Stimulated activated naive CD8-positive, alpha-beta T cell treated with anti-CD3 and anti-CD28 coated beads, Interleukin-15, Interleukin-2, amounts not matched to agents 100 ng/mL and 50 ng/mL, for 24 hours (primary cell): ENCODE data around the gene LGR6.

Source experiments
- H3K27ac Mint-ChIP-seq: one replicate; pipeline ENCODE4 v1.8.0; 2021; ENCODE audit warnings: mild to moderate bottlenecking, mixed read lengths
- H3K27me3 Mint-ChIP-seq: one replicate; pipeline ENCODE4 v1.8.0; 2021; ENCODE audit warnings: mixed read lengths
- H3K36me3 Mint-ChIP-seq: one replicate; pipeline ENCODE4 v1.8.0; 2021; ENCODE audit warnings: low read depth, mixed read lengths
- H3K4me1 Mint-ChIP-seq: one replicate; pipeline ENCODE4 v1.8.0; 2021; ENCODE audit warnings: low read depth, mixed read lengths
- H3K4me3 Mint-ChIP-seq: one replicate; pipeline ENCODE4 v1.8.0; 2021; ENCODE audit warnings: mild to moderate bottlenecking, mixed read lengths
- H3K9me3 Mint-ChIP-seq: one replicate; pipeline ENCODE4 v1.8.0; 2021; ENCODE audit warnings: mixed read lengths

The LGR6 gene

GRCh38 chr1:202154148-202154765, 39.3 kb upstream of the LGR6 start:
- Mint-ChIP-seq H3K4me1 (peaks cover 61% of the 10 kb centered on the region), H3K4me3 (peak overlapping the region; percentile 74), H3K9me3 (no peaks in the 10 kb centered on the region), H3K27ac (peak overlapping the region; percentile 87), H3K27me3 (no peaks in the 10 kb centered on the region), H3K36me3 (peaks cover 91% of the 10 kb centered on the region)

GRCh38 chr1:202154766-202155477, 38.7 kb upstream of the LGR6 start:
- H3K4me3 Mint-ChIP-seq = peak overlapping the region; percentile 74

GRCh38 chr1:202155478-202156021, 38.0 kb upstream of the LGR6 start:
- Mint-ChIP-seq H3K27me3 (no peaks in the 10 kb centered on the region), H3K4me1 (peaks cover 65% of the 10 kb centered on the region), H3K36me3 (peaks cover 91% of the 10 kb centered on the region), H3K27ac (peak overlapping the region; percentile 81), H3K9me3 (no peaks in the 10 kb centered on the region), H3K4me3 (peak overlapping the region; percentile 74)

More at GRCh38 chr1:202154766-202155477, 38.7 kb upstream of the LGR6 start:
- Mint-ChIP-seq H3K4me1 (peaks cover 65% of the 10 kb centered on the region), H3K36me3 (peaks cover 92% of the 10 kb centered on the region), H3K9me3 (no peaks in the 10 kb centered on the region), H3K27ac (peak overlapping the region; percentile 87), H3K27me3 (no peaks in the 10 kb centered on the region)

GRCh38 chr1:202156590-202156989, 37.0 kb upstream of the LGR6 start:
- H3K36me3 Mint-ChIP-seq = peaks cover 81% of the 10 kb centered on the region
- H3K4me3 Mint-ChIP-seq = peak overlapping the region; percentile 99
- peak overlapping the region; percentile 81 for H3K27ac Mint-ChIP-seq
- H3K4me1 Mint-ChIP-seq = peaks cover 68% of the 10 kb centered on the region
- H3K27me3 Mint-ChIP-seq = no peaks in the 10 kb centered on the region
- no peaks in the 10 kb centered on the region for H3K9me3 Mint-ChIP-seq

- Mint-ChIP-seq H3K27me3 (no peaks in the 10 kb centered on the region), H3K4me1 (peaks cover 82% of the 10 kb centered on the region), H3K27ac (peak overlapping the region; percentile 85), H3K9me3 (no peaks in the 10 kb centered on the region), H3K4me3 (peak overlapping the region; percentile 99), H3K36me3 (peaks cover 72% of the 10 kb centered on the region)
Measured at GRCh38 chr1:202157945-202158344, 35.7 kb upstream of the LGR6 start.

- H3K9me3 Mint-ChIP-seq = no peaks in the 10 kb centered on the region
- peaks cover 63% of the 10 kb centered on the region for H3K36me3 Mint-ChIP-seq
- H3K4me3 Mint-ChIP-seq = peak overlapping the region; percentile 99
- H3K27ac Mint-ChIP-seq = peak overlapping the region; percentile 100
- peaks cover 84% of the 10 kb centered on the region for H3K4me1 Mint-ChIP-seq
- H3K27me3 Mint-ChIP-seq = no peaks in the 10 kb centered on the region
Measured at GRCh38 chr1:202158810-202159533, 34.6 kb upstream of the LGR6 start.

- no peaks in the 10 kb centered on the region for H3K9me3 Mint-ChIP-seq
- peak overlapping the region; percentile 100 for H3K27ac Mint-ChIP-seq
- no peaks in the 10 kb centered on the region for H3K27me3 Mint-ChIP-seq
- H3K36me3 Mint-ChIP-seq = peaks cover 56% of the 10 kb centered on the region
- peaks cover 87% of the 10 kb centered on the region for H3K4me1 Mint-ChIP-seq
- H3K4me3 Mint-ChIP-seq = peak overlapping the region; percentile 99
Measured at GRCh38 chr1:202159534-202160371, 33.8 kb upstream of the LGR6 start.

- Mint-ChIP-seq H3K36me3 (peaks cover 49% of the 10 kb centered on the region), H3K27me3 (no peaks in the 10 kb centered on the region), H3K27ac (peak within 1 kb of the TSS; percentile 100), H3K4me1 (peaks cover 87% of the 10 kb centered on the region), H3K4me3 (peak within 1 kb of the TSS; percentile 99), H3K9me3 (no peaks in the 10 kb centered on the region)
Measured at GRCh38 chr1:202160377-202160940, 33.1 kb upstream of the LGR6 start, which contains the start of gene PTPN7. Gene PTPN7, minus strand, starts transcription at chr1:202160602. Its CDS starts 1,200 bp downstream, at chr1:202159402.

- Mint-ChIP-seq H3K27ac (peak overlapping the region; percentile 100), H3K4me1 (peaks cover 86% of the 10 kb centered on the region), H3K36me3 (peaks cover 39% of the 10 kb centered on the region)
Measured at GRCh38 chr1:202161151-202162046, 32.2 kb upstream of the LGR6 start.

GRCh38 chr1:202162047-202162417, 31.6 kb upstream of the LGR6 start:
- Mint-ChIP-seq H3K4me1 (peaks cover 89% of the 10 kb centered on the region), H3K4me3 (peak overlapping the region; percentile 99), H3K27me3 (no peaks in the 10 kb centered on the region), H3K36me3 (peaks cover 33% of the 10 kb centered on the region), H3K27ac (peak overlapping the region; percentile 100), H3K9me3 (no peaks in the 10 kb centered on the region)

More at GRCh38 chr1:202161151-202162046, 32.2 kb upstream of the LGR6 start:
- Mint-ChIP-seq H3K27me3 (no peaks in the 10 kb centered on the region), H3K9me3 (no peaks in the 10 kb centered on the region), H3K4me3 (peak overlapping the region; percentile 99)

GRCh38 chr1:202162418-202163280, 30.9 kb upstream of the LGR6 start:
- H3K36me3 Mint-ChIP-seq = peaks cover 28% of the 10 kb centered on the region
- peak overlapping the region; percentile 99 for H3K4me3 Mint-ChIP-seq
- no peaks in the 10 kb centered on the region for H3K27me3 Mint-ChIP-seq
- peak overlapping the region; percentile 100 for H3K27ac Mint-ChIP-seq
- peaks cover 87% of the 10 kb centered on the region for H3K4me1 Mint-ChIP-seq
- H3K9me3 Mint-ChIP-seq = no peaks in the 10 kb centered on the region
